GM13977 (cell line): ENCODE measurements around the gene APOBEC4.

Experiments used
- DNase-seq: peaks from one replicate; pipeline ENCODE4 v3.0.0; 2012; ENCODE audit warnings: low spot score
- in situ Hi-C: fragments of 300-500 bp; cut with MboI; formaldehyde crosslinking; loops from one replicate; pipeline ENCODE4 v1.12.0; 2022; ENCODE audit warnings: low sequenced_read_pairs, low pct_unique_long_range_greater_than_20kb, mixed read lengths, inconsistent platforms; ENCODE audit not compliant: unreplicated experiment
- TF ChIP-seq, protein P1 (sequence below): IDR thresholded peaks from 2 replicates; pipeline ENCODE4 v1.5.1; 2012; ENCODE audit warnings: mild to moderate bottlenecking, control low read depth; ENCODE audit not compliant: insufficient read depth; ENCODE audit errors: extremely low read depth, missing control alignments

Gene APOBEC4

DNA sequence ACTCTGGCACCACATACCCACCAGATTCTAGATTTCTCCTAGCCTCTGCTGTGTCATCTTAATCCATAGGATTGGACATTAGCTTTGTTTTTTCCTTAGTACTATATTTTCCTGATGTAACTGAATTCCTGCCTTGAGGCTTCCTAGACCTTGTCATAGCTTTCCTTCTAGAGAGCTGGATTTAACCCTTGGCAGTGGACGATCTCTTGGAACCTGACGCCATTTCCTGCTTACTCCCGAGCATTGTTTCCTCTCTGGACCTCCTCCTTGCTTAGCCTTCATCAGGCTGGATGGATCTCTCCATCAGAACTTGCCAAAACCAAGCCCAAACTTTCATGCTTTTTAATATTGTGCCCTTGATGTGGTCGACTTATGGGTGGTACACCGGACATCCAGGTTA, 1.5 kb downstream of the APOBEC4 start:
- in situ Hi-C loops, result no loop called here
- no peak for DNase-seq
- TF ChIP-seq, protein P1, sequence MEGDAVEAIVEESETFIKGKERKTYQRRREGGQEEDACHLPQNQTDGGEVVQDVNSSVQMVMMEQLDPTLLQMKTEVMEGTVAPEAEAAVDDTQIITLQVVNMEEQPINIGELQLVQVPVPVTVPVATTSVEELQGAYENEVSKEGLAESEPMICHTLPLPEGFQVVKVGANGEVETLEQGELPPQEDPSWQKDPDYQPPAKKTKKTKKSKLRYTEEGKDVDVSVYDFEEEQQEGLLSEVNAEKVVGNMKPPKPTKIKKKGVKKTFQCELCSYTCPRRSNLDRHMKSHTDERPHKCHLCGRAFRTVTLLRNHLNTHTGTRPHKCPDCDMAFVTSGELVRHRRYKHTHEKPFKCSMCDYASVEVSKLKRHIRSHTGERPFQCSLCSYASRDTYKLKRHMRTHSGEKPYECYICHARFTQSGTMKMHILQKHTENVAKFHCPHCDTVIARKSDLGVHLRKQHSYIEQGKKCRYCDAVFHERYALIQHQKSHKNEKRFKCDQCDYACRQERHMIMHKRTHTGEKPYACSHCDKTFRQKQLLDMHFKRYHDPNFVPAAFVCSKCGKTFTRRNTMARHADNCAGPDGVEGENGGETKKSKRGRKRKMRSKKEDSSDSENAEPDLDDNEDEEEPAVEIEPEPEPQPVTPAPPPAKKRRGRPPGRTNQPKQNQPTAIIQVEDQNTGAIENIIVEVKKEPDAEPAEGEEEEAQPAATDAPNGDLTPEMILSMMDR, result no peak

DNA sequence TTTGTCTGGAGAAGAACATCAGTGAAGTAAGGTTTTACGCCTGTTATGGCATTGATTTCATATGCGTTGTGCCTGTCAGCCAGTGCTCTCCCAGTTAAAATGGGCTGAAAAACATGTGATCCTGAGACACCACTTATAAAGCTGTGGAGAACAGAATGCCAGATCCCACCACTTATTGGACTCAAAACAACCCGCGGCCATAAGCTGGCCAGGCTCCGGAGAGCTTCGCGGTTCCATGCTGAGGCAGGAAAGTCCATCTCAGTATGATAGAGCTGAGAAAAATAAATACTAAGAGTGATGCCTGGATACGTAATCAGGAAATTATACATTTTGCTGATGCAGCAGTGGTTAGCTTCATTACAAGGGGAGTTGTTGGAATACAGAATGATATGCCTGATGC, 5.1 kb downstream of the APOBEC4 start:
- no peak for DNase-seq
- TF ChIP-seq, protein P1, result no peak
- in situ Hi-C loops, result no loop called here

- DNase-seq, result no peak
- in situ Hi-C loops, result no loop called here
- TF ChIP-seq, protein P1, result no peak
These were observed 6.3 kb downstream of the APOBEC4 start for GRCh38 chr1:183646776-183647175.

GRCh38 chr1:183645531-183645930, 7.6 kb downstream of the APOBEC4 start:
- no peak for DNase-seq
- in situ Hi-C loops, result no loop called here
- TF ChIP-seq, protein P1, result no peak

DNA sequence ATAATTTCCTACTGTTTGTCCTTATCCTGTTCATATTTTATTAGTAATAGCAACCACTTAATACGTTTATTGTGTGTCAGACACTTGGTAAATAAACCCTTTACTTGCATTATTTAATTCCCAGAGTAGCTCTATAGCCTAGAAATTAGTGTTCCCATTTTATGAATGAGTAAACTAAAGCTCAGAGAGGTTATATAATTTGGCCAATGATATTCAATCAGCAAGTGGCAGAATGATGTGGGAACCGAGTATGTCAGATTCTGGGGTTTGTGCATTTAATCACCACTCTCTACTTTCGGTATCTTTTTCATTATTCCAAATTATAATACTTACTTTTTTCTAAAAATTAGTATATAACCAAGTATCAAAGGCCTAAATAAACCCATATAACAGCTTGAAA, 10.9 kb downstream of the APOBEC4 start:
- in situ Hi-C loops, result no loop called here
- TF ChIP-seq, protein P1, result no peak
- DNase-seq, result no peak

GRCh38 chr1:183640193-183640592, 12.9 kb downstream of the APOBEC4 start:
- TF ChIP-seq, protein P1, result no peak
- DNase-seq, result no peak
- in situ Hi-C loops, result no loop called here

- in situ Hi-C loops, result no loop called here
- DNase-seq, result no peak
These were observed 14.3 kb downstream of the APOBEC4 start for GRCh38 chr1:183638649-183639387.

More at GRCh38 chr1:183638649-183639387, 14.3 kb downstream of the APOBEC4 start:
- TF ChIP-seq, protein P1, result no peak
